HEK293 (cell line): ENCODE results near the gene CACNA1F.

Experiments
- CTCF ChIA-PET: fragments of 350-600 bp; formaldehyde crosslinking; extraction: SDS; loops from one replicate; lab custom pipeline; 2021; ENCODE audit warnings: antibody characterized with exemption; lab: Yijun Ruan, JAX
- POLR2A ChIA-PET: fragments of 300-600 bp; formaldehyde crosslinking; extraction: SDS; loops from one replicate; lab custom pipeline; 2020; ENCODE audit warnings: antibody characterized with exemption, inconsistent platforms; lab: Yijun Ruan, JAX
- H3K27ac ChIP-seq: fragments of 200-500 bp; sonication (Bioruptor generic); 2 replicates; pipeline ENCODE4 v1.5.1; 2014; ENCODE audit warnings: low read depth, low read length, control low read depth, inconsistent platforms; ENCODE audit errors: extremely low read depth
- H3K36me3 ChIP-seq, 2 experiments: fragments of 200-500 bp in 1 of 2; sonication (Bioruptor generic) in 1 of 2; 1 replicate in 1 of 2; 2 replicates in 1 of 2; pipeline ENCODE4 v1.5.1; 2014 to 2017; ENCODE audit warnings: inconsistent platforms in 2 of 2, low read length in 2 of 2; ENCODE audit not compliant: control insufficient read depth in 2 of 2, insufficient read depth in 1 of 2
- H3K4me1 ChIP-seq: fragments of 200-500 bp; sonication (Bioruptor generic); 2 replicates; pipeline ENCODE4 v1.5.1; 2014; ENCODE audit warnings: mild to moderate bottlenecking, low read length, inconsistent platforms; ENCODE audit not compliant: control insufficient read depth, insufficient read depth
- H3K4me3 ChIP-seq: 2 replicates; pipeline ENCODE4 v1.5.1; 2011; ENCODE audit warnings: low read depth, mild to moderate bottlenecking, control low read depth, low read length, moderate library complexity
- H3K9me3 ChIP-seq: fragments of 200-500 bp; sonication (Bioruptor generic); 2 replicates; pipeline ENCODE4 v1.5.1; 2014; ENCODE audit warnings: low read depth, low read length, inconsistent platforms; ENCODE audit not compliant: control insufficient read depth, insufficient read depth
- FEZF1 ChIP-seq: fragments of 450-650 bp; formaldehyde crosslinking; IDR thresholded peaks from 2 replicates; pipeline ENCODE4 v1.5.1; 2016; ENCODE audit warnings: missing biosample characterization, missing genetic modification characterization
- KLF17 ChIP-seq: fragments of 450-650 bp; formaldehyde crosslinking; IDR thresholded peaks from 2 replicates; pipeline ENCODE4 v1.5.1; 2016; ENCODE audit warnings: missing biosample characterization, missing genetic modification characterization
- MZF1 ChIP-seq: fragments of 450-650 bp; formaldehyde crosslinking; IDR thresholded peaks from 2 replicates; pipeline ENCODE4 v1.5.1; 2017; ENCODE audit warnings: missing biosample characterization, missing genetic modification characterization, borderline replicate concordance
- PRDM1 ChIP-seq: fragments of 450-650 bp; formaldehyde crosslinking; IDR thresholded peaks from 2 replicates; pipeline ENCODE4; 2016; ENCODE audit warnings: missing biosample characterization, missing genetic modification characterization
- PRDM2 ChIP-seq: fragments of 450-650 bp; formaldehyde crosslinking; IDR thresholded peaks from 2 replicates; pipeline ENCODE4 v1.5.1; 2016; ENCODE audit warnings: missing biosample characterization, missing genetic modification characterization, borderline replicate concordance
- ZNF169 ChIP-seq: fragments of 450-650 bp; formaldehyde crosslinking; IDR thresholded peaks from 2 replicates; pipeline ENCODE4 v1.5.1; 2016; ENCODE audit warnings: missing biosample characterization, missing genetic modification characterization
- ZNF174 ChIP-seq: fragments of 450-650 bp; formaldehyde crosslinking; IDR thresholded peaks from 2 replicates; pipeline ENCODE4 v1.5.0; 2017; ENCODE audit warnings: missing biosample characterization, mild to moderate bottlenecking, missing genetic modification characterization
- ZNF335 ChIP-seq: fragments of 450-650 bp; formaldehyde crosslinking; conservative IDR thresholded peaks from 2 replicates; pipeline ENCODE4 v1.5.1; 2016; ENCODE audit warnings: missing biosample characterization, missing genetic modification characterization
- ZNF449 ChIP-seq: fragments of 450-650 bp; formaldehyde crosslinking; IDR thresholded peaks from 2 replicates; pipeline ENCODE4 v1.5.1; 2017; ENCODE audit warnings: missing biosample characterization, mild to moderate bottlenecking, missing genetic modification characterization, moderate library complexity
- ZNF670 ChIP-seq: fragments of 450-650 bp; formaldehyde crosslinking; IDR thresholded peaks from 2 replicates; pipeline ENCODE4 v1.5.1; 2016; ENCODE audit warnings: missing biosample characterization, missing genetic modification characterization, low read depth
- ZSCAN16 ChIP-seq: fragments of 450-650 bp; formaldehyde crosslinking; IDR thresholded peaks from 2 replicates; pipeline ENCODE4 v1.5.1; 2016; ENCODE audit warnings: missing biosample characterization, missing genetic modification characterization
- TF ChIP-seq, protein P1 (sequence below): fragments of 450-650 bp; formaldehyde crosslinking; IDR thresholded peaks from 2 replicates; pipeline ENCODE4 v1.5.1; 2016; ENCODE audit warnings: missing biosample characterization, missing genetic modification characterization
- TF ChIP-seq, protein P2 (sequence below): fragments of 450-650 bp; formaldehyde crosslinking; IDR thresholded peaks from 2 replicates; pipeline ENCODE4 v1.5.1; 2017; ENCODE audit warnings: missing biosample characterization, missing genetic modification characterization

The CACNA1F gene

GRCh38 chrX:49250066-49250465, 16.9 kb upstream of the CACNA1F start:
- peaks cover 0 to 21% of the 10 kb centered on the region in 2 experiments; a peak in 2 of 3 replicates for H3K36me3 ChIP-seq
- POLR2A ChIA-PET, result interaction anchor here (1.5 kb wide), 1 partner anchor 59 kb away, joined by 3 read pairs; no protein-coding TSS in a partner anchor
- H3K27ac ChIP-seq, result no peak overlapping the region
- H3K4me1 ChIP-seq, result no peaks in the 10 kb centered on the region
- H3K4me3 ChIP-seq, result no peak overlapping the region
- CTCF ChIA-PET, result no interaction called here
- no peaks in the 10 kb centered on the region for H3K9me3 ChIP-seq
- TF ChIP-seq ZNF169 (tag by site-specific recombination) (no peak), ZSCAN16 (tag by site-specific recombination) (no peak)

DNA sequence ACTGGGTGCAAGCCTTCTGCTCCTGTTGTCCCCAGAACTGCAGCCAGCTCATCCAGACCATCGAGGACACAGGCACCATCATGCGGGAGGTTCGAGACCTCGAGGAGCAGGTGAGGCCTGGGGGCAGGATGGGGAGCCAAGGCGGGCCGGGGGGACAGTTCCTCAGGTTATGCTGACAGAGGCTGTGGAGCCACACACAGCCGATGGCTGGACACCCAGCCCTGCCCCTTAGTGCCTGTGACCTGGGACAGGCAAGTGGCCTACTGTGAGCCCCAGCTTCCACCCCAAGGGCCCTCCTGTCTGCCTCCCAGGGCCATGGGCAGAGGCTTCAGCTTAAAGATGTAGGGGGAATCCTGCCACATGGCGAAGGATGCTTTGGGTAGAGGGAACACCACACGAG, 16.5 kb upstream of the CACNA1F start:
- CTCF ChIA-PET, result no interaction called here
- peaks cover 4 to 25% of the 10 kb centered on the region in 2 experiments; a peak in 2 of 3 replicates for H3K36me3 ChIP-seq
- H3K4me1 ChIP-seq, result no peaks in the 10 kb centered on the region
- H3K27ac ChIP-seq, result no peak overlapping the region
- no peaks in the 10 kb centered on the region for H3K9me3 ChIP-seq
- no peak overlapping the region for H3K4me3 ChIP-seq
- POLR2A ChIA-PET, result interaction anchor here (1.5 kb wide), 1 partner anchor 59 kb away, joined by 3 read pairs; no protein-coding TSS in a partner anchor
- TF ChIP-seq ZNF670 (tag by site-specific recombination) (no peak), KLF17 (tag by site-specific recombination) (no peak), ZNF174 (tag by site-specific recombination) (no peak), MZF1 (tag by site-specific recombination) (no peak), PRDM2 (tag by site-specific recombination) (no peak), FEZF1 (no peak), ZNF449 (tag by site-specific recombination) (no peak), ZNF335 (no peak), PRDM1 (no peak)
- TF ChIP-seq, protein P1, sequence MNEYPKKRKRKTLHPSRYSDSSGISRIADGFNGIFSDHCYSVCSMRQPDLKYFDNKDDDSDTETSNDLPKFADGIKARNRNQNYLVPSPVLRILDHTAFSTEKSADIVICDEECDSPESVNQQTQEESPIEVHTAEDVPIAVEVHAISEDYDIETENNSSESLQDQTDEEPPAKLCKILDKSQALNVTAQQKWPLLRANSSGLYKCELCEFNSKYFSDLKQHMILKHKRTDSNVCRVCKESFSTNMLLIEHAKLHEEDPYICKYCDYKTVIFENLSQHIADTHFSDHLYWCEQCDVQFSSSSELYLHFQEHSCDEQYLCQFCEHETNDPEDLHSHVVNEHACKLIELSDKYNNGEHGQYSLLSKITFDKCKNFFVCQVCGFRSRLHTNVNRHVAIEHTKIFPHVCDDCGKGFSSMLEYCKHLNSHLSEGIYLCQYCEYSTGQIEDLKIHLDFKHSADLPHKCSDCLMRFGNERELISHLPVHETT (tag by site-specific recombination), result no peak
- TF ChIP-seq, protein P2, sequence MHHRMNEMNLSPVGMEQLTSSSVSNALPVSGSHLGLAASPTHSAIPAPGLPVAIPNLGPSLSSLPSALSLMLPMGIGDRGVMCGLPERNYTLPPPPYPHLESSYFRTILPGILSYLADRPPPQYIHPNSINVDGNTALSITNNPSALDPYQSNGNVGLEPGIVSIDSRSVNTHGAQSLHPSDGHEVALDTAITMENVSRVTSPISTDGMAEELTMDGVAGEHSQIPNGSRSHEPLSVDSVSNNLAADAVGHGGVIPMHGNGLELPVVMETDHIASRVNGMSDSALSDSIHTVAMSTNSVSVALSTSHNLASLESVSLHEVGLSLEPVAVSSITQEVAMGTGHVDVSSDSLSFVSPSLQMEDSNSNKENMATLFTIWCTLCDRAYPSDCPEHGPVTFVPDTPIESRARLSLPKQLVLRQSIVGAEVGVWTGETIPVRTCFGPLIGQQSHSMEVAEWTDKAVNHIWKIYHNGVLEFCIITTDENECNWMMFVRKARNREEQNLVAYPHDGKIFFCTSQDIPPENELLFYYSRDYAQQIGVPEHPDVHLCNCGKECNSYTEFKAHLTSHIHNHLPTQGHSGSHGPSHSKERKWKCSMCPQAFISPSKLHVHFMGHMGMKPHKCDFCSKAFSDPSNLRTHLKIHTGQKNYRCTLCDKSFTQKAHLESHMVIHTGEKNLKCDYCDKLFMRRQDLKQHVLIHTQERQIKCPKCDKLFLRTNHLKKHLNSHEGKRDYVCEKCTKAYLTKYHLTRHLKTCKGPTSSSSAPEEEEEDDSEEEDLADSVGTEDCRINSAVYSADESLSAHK (tag by site-specific recombination), result no peak
